Measurements from ENCODE around the gene KLF14. TPM values are rescaled to one million over a fixed set of nuclear protein-coding genes. Genes with fewer than 3 reads are reported as not detected.

Gene KLF14
- total RNA-seq, 4 donors from 2014 or later, result 0.27 to 0.83 TPM; not detected in 2

DNA sequence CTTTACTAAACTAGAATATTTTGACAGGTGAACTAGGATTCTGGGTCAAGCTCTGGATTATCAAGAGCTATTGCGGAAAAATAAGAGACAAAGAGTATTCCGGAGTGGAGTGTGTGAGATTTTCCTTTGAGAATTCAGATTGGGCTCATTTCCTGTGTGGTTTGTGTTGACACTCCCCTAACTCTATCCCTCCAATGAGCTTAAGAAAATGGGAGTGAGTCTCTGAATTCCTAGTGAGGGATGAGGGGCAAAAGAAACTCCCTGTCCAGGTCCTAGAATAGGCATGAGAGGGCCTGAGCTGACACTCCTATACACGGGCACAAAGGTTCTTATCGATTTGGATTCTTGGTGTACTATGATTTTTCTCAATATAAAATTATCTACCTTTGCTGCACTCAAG is 10.2 kb downstream of the KLF14 start:
- intact Hi-C loops (cut with DNase I; ENCODE audit: low total_unique reads), result no loop called here
- no peak overlapping the region for H3K4me3 ChIP-seq
- DNase-seq, result no peak
- no peak for TF ChIP-seq CTCF (IDR thresholded peaks at IDR 0.05)
- no peak overlapping the region for H3K27ac ChIP-seq
- H3K4me1 ChIP-seq, result no peaks in the 10 kb centered on the region
- no peaks in the 10 kb centered on the region for H3K27me3 ChIP-seq
- H3K9me3 ChIP-seq, result no peaks in the 10 kb centered on the region
- no peaks in the 10 kb centered on the region for H3K36me3 ChIP-seq

DNA sequence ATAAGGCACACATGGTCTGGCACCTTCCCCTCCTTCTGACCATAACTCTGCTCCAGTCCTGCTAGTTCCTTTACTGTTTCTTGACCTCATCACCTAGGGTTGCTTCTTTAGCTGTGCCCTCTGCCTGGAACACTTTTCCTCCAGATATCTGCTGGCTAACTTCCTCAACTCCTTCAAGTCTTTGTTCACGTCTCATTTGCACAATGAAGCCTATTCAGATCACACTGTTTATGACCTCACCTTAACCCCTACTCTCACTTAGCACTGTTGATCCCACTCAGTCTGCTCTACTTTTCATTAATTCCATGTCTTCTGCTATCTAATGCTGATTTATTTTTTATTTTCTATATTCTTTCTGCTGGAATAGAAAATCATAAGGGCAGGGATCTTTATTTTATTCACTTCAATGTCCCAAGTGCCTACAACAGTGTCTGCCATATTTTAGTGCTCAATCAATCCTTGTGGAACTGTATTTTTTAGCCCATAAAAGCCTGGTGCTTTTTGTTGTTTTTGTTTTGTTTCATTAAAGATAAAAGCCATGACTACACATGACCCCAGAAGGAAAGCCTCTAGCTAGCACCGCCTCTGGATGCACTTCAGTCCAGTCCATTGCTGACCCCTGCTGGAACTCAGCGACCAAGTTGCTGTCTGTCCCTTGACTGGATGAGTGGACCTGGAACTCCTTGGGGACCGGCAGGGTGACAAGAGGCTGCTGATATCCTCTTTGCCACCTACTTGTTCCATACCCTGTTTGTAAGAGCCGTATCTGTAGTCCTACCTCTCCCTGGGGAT is 12.3 kb downstream of the KLF14 start:
- TF ChIP-seq CTCF (IDR thresholded peaks at IDR 0.05) (peak; percentile 46 to 73 (median 67)), POLR2A (IDR thresholded peaks at IDR 0.05) (no peak)
- H3K27me3 ChIP-seq, result no peaks in the 10 kb centered on the region
- DNase-seq, result peak; percentile 67

GRCh38 chr7:130719541-130719940 is 14.5 kb downstream of the KLF14 start:
- no peak for TF ChIP-seq POLR2A (IDR thresholded peaks at IDR 0.05)
- TF ChIP-seq CTCF (IDR thresholded peaks at IDR 0.05), result no peak
- H3K27ac ChIP-seq, result no peak overlapping the region
- H3K9me3 ChIP-seq, result no peaks in the 10 kb centered on the region
- DNase-seq, result no peak
- H3K4me3 ChIP-seq, result no peak overlapping the region
- no peaks in the 10 kb centered on the region for H3K4me1 ChIP-seq
- H3K36me3 ChIP-seq, result no peaks in the 10 kb centered on the region
- intact Hi-C loops (cut with DNase I; ENCODE audit: low total_unique reads), result no loop called here
- no peaks in the 10 kb centered on the region for H3K27me3 ChIP-seq

More for the DNA sequence above, 12.3 kb downstream of the KLF14 start:
- Histone ChIP-seq H3K4me1 (no peaks in the 10 kb centered on the region), H3K27ac (no peak overlapping the region), H3K36me3 (no peaks in the 10 kb centered on the region), H3K4me3 (no peak overlapping the region), H3K9me3 (no peaks in the 10 kb centered on the region)
- intact Hi-C loops (cut with DNase I; ENCODE audit: low total_unique reads), result no loop called here

DNA sequence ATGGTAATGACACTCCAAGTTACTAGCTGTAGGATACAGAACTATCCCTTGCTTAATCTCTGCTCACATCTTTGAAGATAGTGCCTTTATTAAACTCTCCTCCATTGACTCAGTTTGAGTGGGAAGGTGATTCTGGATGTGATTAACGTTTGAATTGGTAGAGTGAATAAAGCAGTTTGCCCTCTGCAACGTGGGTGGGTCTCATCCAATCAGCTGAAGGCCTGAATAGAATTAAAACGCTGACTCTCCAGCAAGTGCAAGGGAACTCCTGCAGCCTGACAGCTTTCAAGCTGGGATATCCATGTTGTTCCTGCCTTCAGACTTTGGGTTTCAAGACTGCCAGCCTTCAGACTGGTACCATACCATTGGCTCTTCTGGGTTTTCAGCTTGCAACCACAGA is 21.6 kb downstream of the KLF14 start:
- Histone ChIP-seq H3K27me3 (no peaks in the 10 kb centered on the region), H3K4me3 (no peak overlapping the region), H3K9me3 (no peaks in the 10 kb centered on the region), H3K36me3 (no peaks in the 10 kb centered on the region), H3K27ac (no peak overlapping the region), H3K4me1 (no peaks in the 10 kb centered on the region)
- TF ChIP-seq POLR2A (IDR thresholded peaks at IDR 0.05), result no peak
- no peak for TF ChIP-seq CTCF (IDR thresholded peaks at IDR 0.05)
- intact Hi-C loops (cut with DNase I; ENCODE audit: low total_unique reads), result no loop called here
- no peak for DNase-seq

DNA sequence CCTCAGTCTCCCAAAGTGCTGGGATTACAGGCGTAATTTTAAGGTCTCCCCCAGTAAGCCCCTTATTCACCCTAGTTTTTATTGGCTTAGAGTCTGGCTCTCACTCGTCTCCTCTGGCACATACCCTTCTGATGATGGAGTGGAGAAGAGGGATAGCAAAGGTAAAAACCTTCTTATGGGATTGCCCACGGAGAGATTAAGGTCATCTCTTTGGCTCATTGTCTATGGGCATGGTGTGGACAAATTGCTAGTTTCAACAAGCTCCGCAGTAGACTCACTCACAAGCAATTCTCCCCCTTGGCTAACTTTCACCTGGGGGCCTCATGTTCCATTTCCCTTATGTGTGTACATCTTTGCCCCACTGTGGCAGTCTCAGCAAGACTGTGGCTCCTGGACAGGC is 25.2 kb downstream of the KLF14 start:
- intact Hi-C loops (cut with DNase I; ENCODE audit: low total_unique reads), result no loop called here
- Histone ChIP-seq H3K36me3 (no peaks in the 10 kb centered on the region), H3K9me3 (no peaks in the 10 kb centered on the region), H3K27me3 (no peaks in the 10 kb centered on the region), H3K4me1 (no peaks in the 10 kb centered on the region), H3K4me3 (no peak overlapping the region), H3K27ac (no peak overlapping the region)
- no peak for DNase-seq
- TF ChIP-seq POLR2A (IDR thresholded peaks at IDR 0.05) (no peak), CTCF (IDR thresholded peaks at IDR 0.05) (no peak)

All from uterus (tissue), 4 donors.